Spleen (tissue), 11 donors: Measurements from ENCODE around the gene NOTCH1. TPM values are rescaled to one million over a fixed set of nuclear protein-coding genes. Genes with fewer than 3 reads are reported as not detected.

Experiments
- DNase-seq: peaks from one replicate; pipeline ENCODE4 v3.0.0-alpha.2; 2020
- H3K27ac ChIP-seq, 8 donors: fragments of 200-600 bp; sonication (generic) in 7 of 8; 1 replicate in 4 of 8; 2 replicates in 4 of 8; pipeline versions ENCODE4 v1.5.0 to v1.8.0; 2016 to 2021; ENCODE audit warnings: inconsistent platforms in 4 of 8, mild to moderate bottlenecking in 4 of 8, moderate library complexity in 1 of 8
- H3K27me3 ChIP-seq, 7 donors: fragments of 200-600 bp; sonication (generic) in 6 of 7; replicated peaks in 1 of 7; 1 replicate in 4 of 7; 2 replicates in 3 of 7; pipeline versions ENCODE4 v1.5.0 to v1.8.0; 2016 to 2021; ENCODE audit warnings: inconsistent platforms in 3 of 7, mild to moderate bottlenecking in 1 of 7
- H3K36me3 ChIP-seq, 6 donors: fragments of 200-600 bp; sonication (generic) in 5 of 6; 1 replicate in 4 of 6; 2 replicates in 2 of 6; pipeline versions ENCODE4 v1.5.0 to v1.8.0; 2016 to 2021; ENCODE audit warnings: inconsistent platforms in 2 of 6
- H3K4me1 ChIP-seq, 6 donors: fragments of 200-600 bp; sonication (generic) in 5 of 6; 1 replicate in 3 of 6; 2 replicates in 3 of 6; pipeline versions ENCODE4 v1.5.0 to v1.8.0; 2016 to 2021; ENCODE audit warnings: inconsistent platforms in 3 of 6
- H3K4me3 ChIP-seq, 8 donors: fragments of 200-600 bp; sonication (generic) in 7 of 8; 1 replicate in 4 of 8; 2 replicates in 4 of 8; pipeline versions ENCODE4 v1.5.0 to v1.8.0; 2016 to 2021; ENCODE audit warnings: inconsistent platforms in 4 of 8, mild to moderate bottlenecking in 4 of 8, moderate library complexity in 2 of 8
- H3K9me3 ChIP-seq, 8 donors: fragments of 200-600 bp; sonication (generic) in 7 of 8; 1 replicate in 4 of 8; 2 replicates in 4 of 8; pipeline versions ENCODE4 v1.5.0 to v1.8.0; 2016 to 2021; ENCODE audit warnings: inconsistent platforms in 4 of 8
- CTCF ChIP-seq, 11 experiments: fragments of 200-600 bp in 7 of 11; fragments of 450-650 bp in 4 of 11; sonication (generic) in 4 of 11; IDR thresholded peaks in 8 of 11; conservative IDR thresholded peaks in 3 of 11; 1 replicate in 7 of 11; 2 replicates in 4 of 11; pipeline versions ENCODE4 v1.4.0 to v1.8.0; 2016 to 2021; ENCODE audit warnings: antibody characterized with exemption in 11 of 11, inconsistent platforms in 4 of 11, mild to moderate bottlenecking in 1 of 11
- POLR2A ChIP-seq, 3 donors: fragments of 450-650 bp; IDR thresholded peaks; one replicate each; pipeline ENCODE4 v1.5.1; 2017; ENCODE audit warnings: antibody characterized with exemption in 3 of 3, mild to moderate bottlenecking in 1 of 3
- POLR2AphosphoS5 ChIP-seq, 3 donors: sonication (generic); formaldehyde crosslinking; IDR thresholded peaks; one replicate each; pipeline ENCODE4 v1.5.1; 2017; ENCODE audit warnings: antibody characterized with exemption in 3 of 3
- WGBS, 5 donors: extraction: QIAGEN DNeasy Blood & Tissue Kit in 3 of 5; methylation state at CpG; one replicate each; pipeline versions ENCODE4 v1.1.5 to v1.1.7; 2013 to 2018; 5-methylcytosine and 5-hydroxymethylcytosine counted together
- intact Hi-C: fragments of 100-400 bp; cut with DNase I; formaldehyde crosslinking; loops from one replicate; pipeline ENCODE4 v1.15.0; 2023; ENCODE audit warnings: low total_unique reads
- polyA plus RNA-seq, 3 donors: library from polyadenylated mRNA; stranded (reverse); fragments of 200-250 nt; gene quantifications; one replicate each; pipeline ENCODE4 v1.2.1, GENCODE V29; 2013
- total RNA-seq, 7 donors: library from RNA; depleted of rRNA in 3 of 7; stranded (reverse); fragments of >200 nt in 3 of 7; fragmentation: NEBNext Ultra II Directional in 4 of 7; extraction: Animal tissue kit (Norgen Biotek cat#: 25700) in 4 of 7; gene quantifications; one replicate each; pipeline versions ENCODE4 v1.1.0 to v1.2.1, GENCODE V29; 2016 to 2021
- donor health status: healthy with polysubstance abuse.
- donor health status: DM: no; HTN: no; CAD: no; lungs with moderate emphysema.
- donor health status: DM: no; HTN: no; CAD: no.
- donor health status: Bipolar disorder and iron deficiency.
- donor health status: healthy.
- donor health status: DM: no; HTN: no; CAD: no.
- donor health status: DM: yes; HTN: yes; CAD: no.

NOTCH1 gene
- total and polyA plus RNA-seq, 10 donors: 4.9 to 140 (median 93.9) TPM

- WGBS, 5 donors: 91 to 93% (median 93%) methylated on average over 4 to 28 of the region's 28 CpGs
- peaks cover 8 to 100% (median 100%) of the 10 kb centered on the region in 6 donors for H3K36me3 ChIP-seq
- H3K27me3 ChIP-seq: no peaks in the 10 kb centered on the region
- H3K4me3 ChIP-seq: no peak overlapping the region
- H3K4me1 ChIP-seq: peaks cover 0 to 51% (median 28%) of the 10 kb centered on the region in 6 donors
- intact Hi-C loops: no loop called here
- no peak for TF ChIP-seq CTCF (IDR thresholded peaks at IDR 0.05 in 8 of 11, conservative IDR thresholded peaks at IDR 0.05 in 3 of 11)
- peak in 1 of 3 donors; percentile 4 for TF ChIP-seq POLR2AphosphoS5 (IDR thresholded peaks at IDR 0.05)
- DNase-seq: no peak
- peak overlapping the region in 1 of 8 donors; percentile 38 for H3K27ac ChIP-seq
- no peaks in the 10 kb centered on the region for H3K9me3 ChIP-seq
Measured at GRCh38 chr9:136507221-136507991, 38.4 kb downstream of the NOTCH1 start.

- no peak for DNase-seq
- intact Hi-C loops: no loop called here
- H3K9me3 ChIP-seq: no peaks in the 10 kb centered on the region
- peaks cover 8 to 100% (median 100%) of the 10 kb centered on the region in 6 donors for H3K36me3 ChIP-seq
- H3K27ac ChIP-seq: no peak overlapping the region
- WGBS, 5 donors: 93 to 95% (median 95%) methylated on average over 11 to 30 of the region's 30 CpGs
- H3K27me3 ChIP-seq: no peaks in the 10 kb centered on the region
- TF ChIP-seq POLR2AphosphoS5 (IDR thresholded peaks at IDR 0.05): peak in 1 of 3 donors; percentile 70
- TF ChIP-seq CTCF (IDR thresholded peaks at IDR 0.05 in 8 of 11, conservative IDR thresholded peaks at IDR 0.05 in 3 of 11): no peak
- TF ChIP-seq POLR2A (IDR thresholded peaks at IDR 0.05): no peak
- no peak overlapping the region for H3K4me3 ChIP-seq
- H3K4me1 ChIP-seq: peaks cover 0 to 47% (median 24%) of the 10 kb centered on the region in 6 donors
Measured at GRCh38 chr9:136506425-136506824, 39.4 kb downstream of the NOTCH1 start.

- Histone ChIP-seq H3K27me3 (no peaks in the 10 kb centered on the region), H3K36me3 (peaks cover 8 to 100% (median 100%) of the 10 kb centered on the region in 6 donors)
Measured at GRCh38 chr9:136505406-136506403, 40.1 kb downstream of the NOTCH1 start.

More at GRCh38 chr9:136505406-136506403, 40.1 kb downstream of the NOTCH1 start:
- intact Hi-C loops: no loop called here
- Histone ChIP-seq H3K4me3 (no peak overlapping the region), H3K27ac (no peak overlapping the region), H3K9me3 (no peaks in the 10 kb centered on the region), H3K4me1 (peaks cover 0 to 42% (median 17%) of the 10 kb centered on the region in 6 donors)
- TF ChIP-seq CTCF (IDR thresholded peaks at IDR 0.05 in 8 of 11, conservative IDR thresholded peaks at IDR 0.05 in 3 of 11) (no peak), POLR2AphosphoS5 (IDR thresholded peaks at IDR 0.05) (peak in 2 of 3 donors; percentile 39 to 74), POLR2A (IDR thresholded peaks at IDR 0.05) (no peak)
- no peak for DNase-seq
- 82 to 90% (median 84%) methylated on average over 40 to 51 of the region's 51 CpGs for WGBS, 5 donors
